GM21717 (cell line): ENCODE results near the gene F2RL1.
"Not testable (repeated sequence)": the region's sequence is repeated elsewhere in the genome, so short reads cannot be mapped to it uniquely, and the experiment has no call there.

Experiments used
- ATAC-seq: cut with Tn5 transposase; IDR thresholded peaks from one replicate; pipeline ENCODE4 v1.9.1; 2021; ENCODE audit warnings: mild to moderate bottlenecking, moderate library complexity; ENCODE audit not compliant: unreplicated experiment

The F2RL1 gene

GRCh38 chr5:76805821-76806505 lies 12.9 kb upstream of the F2RL1 start:
- no peak for ATAC-seq

GRCh38 chr5:76807296-76807695 lies 11.5 kb upstream of the F2RL1 start:
- ATAC-seq = no peak

GRCh38 chr5:76808141-76808691 lies 10.6 kb upstream of the F2RL1 start:
- no peak for ATAC-seq

GRCh38 chr5:76809141-76809540 lies 9.7 kb upstream of the F2RL1 start:
- ATAC-seq = no peak

GRCh38 chr5:76810236-76810635 lies 8.6 kb upstream of the F2RL1 start:
- no peak for ATAC-seq

- ATAC-seq = no peak
Observed at GRCh38 chr5:76811214-76811613, 7.6 kb upstream of the F2RL1 start.

GRCh38 chr5:76812209-76812608 lies 6.6 kb upstream of the F2RL1 start:
- not testable (repeated sequence) for ATAC-seq

GRCh38 chr5:76813982-76814562 lies 4.8 kb upstream of the F2RL1 start:
- no peak for ATAC-seq

- no peak for ATAC-seq
Observed at GRCh38 chr5:76816110-76816831, 2.6 kb upstream of the F2RL1 start.

GRCh38 chr5:76819851-76820525 lies 1.2 kb downstream of the F2RL1 start:
- no peak for ATAC-seq

- no peak for ATAC-seq
Observed at GRCh38 chr5:76820526-76820890, 1.7 kb downstream of the F2RL1 start.

- no peak for ATAC-seq
Observed at GRCh38 chr5:76821136-76821535, 2.3 kb downstream of the F2RL1 start.

- ATAC-seq = not testable (repeated sequence)
Observed at GRCh38 chr5:76822105-76822731, 3.4 kb downstream of the F2RL1 start.

GRCh38 chr5:76826416-76826815 lies 7.6 kb downstream of the F2RL1 start:
- ATAC-seq = not testable (repeated sequence)

GRCh38 chr5:76831110-76831452 lies 12.3 kb downstream of the F2RL1 start:
- no peak for ATAC-seq

- ATAC-seq = no peak
Observed at GRCh38 chr5:76836181-76836580, 17.4 kb downstream of the F2RL1 start.

- no peak for ATAC-seq
Observed at GRCh38 chr5:76836585-76836984, 17.8 kb downstream of the F2RL1 start.

- no peak for ATAC-seq
Observed at GRCh38 chr5:76838481-76839261, 19.8 kb downstream of the F2RL1 start.

- ATAC-seq = no peak
Observed at GRCh38 chr5:76841361-76841760, 22.5 kb downstream of the F2RL1 start.

- no peak for ATAC-seq
Observed at GRCh38 chr5:76845890-76846289, 27.1 kb downstream of the F2RL1 start.
